Bronchial epithelial cell (primary cell): ENCODE data around the gene STK39. TPM values are rescaled to one million over a fixed set of nuclear protein-coding genes. Genes with fewer than 3 reads are reported as not detected.
A peak's percentile ranks its signal among the peaks of the same experiment; 100 is the strongest.

Source experiments
- DNase-seq: peaks from one replicate; pipeline ENCODE4 v3.0.0-alpha.2; 2010; ENCODE audit warnings: low read depth
- FAIRE-seq: peaks from 2 replicates; lab custom pipeline; 2011; peaks lifted over from hg19 to GRCh38; lab: Jason Lieb, UNC
- H3K27me3 ChIP-seq: 2 replicates; pipeline ENCODE4 v1.5.1; 2011; ENCODE audit warnings: low read length; ENCODE audit not compliant: control insufficient read depth, insufficient read depth
- H3K36me3 ChIP-seq: 2 replicates; pipeline ENCODE4 v1.5.1; 2011; ENCODE audit warnings: low read length; ENCODE audit not compliant: control insufficient read depth, insufficient read depth
- H3K4me3 ChIP-seq: 2 replicates; pipeline ENCODE4 v1.5.1; 2011; ENCODE audit warnings: mild to moderate bottlenecking, low read depth, low read length, control low read depth
- CTCF ChIP-seq: IDR thresholded peaks from 2 replicates; pipeline ENCODE4 v1.5.1; 2011; ENCODE audit warnings: mild to moderate bottlenecking, moderate library complexity, low read length, control low read depth, inconsistent platforms; ENCODE audit not compliant: insufficient read depth, severe bottlenecking
- total RNA-seq: library from RNA; depleted of rRNA; stranded (reverse); fragments of >200 nt; gene quantifications from 2 replicates; pipeline ENCODE4 v1.2.1, GENCODE V29; 2014

The STK39 gene
- total RNA-seq, 1 donor from 2014 or later: 20.3 TPM

- peak; percentile 64 for FAIRE-seq
- H3K27me3 ChIP-seq: no peaks in the 10 kb centered on the region
- no peak overlapping the region for H3K4me3 ChIP-seq
- peaks cover 1% of the 10 kb centered on the region for H3K36me3 ChIP-seq
- no peak for TF ChIP-seq CTCF
- DNase-seq: no peak
Observed at GRCh38 chr2:168056242-168056787, 191.1 kb downstream of the STK39 start.

- FAIRE-seq: no peak
Observed at GRCh38 chr2:168054657-168055056, 192.7 kb downstream of the STK39 start.

GRCh38 chr2:168053676-168054075 is 193.7 kb downstream of the STK39 start:
- Histone ChIP-seq H3K36me3 (no peaks in the 10 kb centered on the region), H3K4me3 (no peak overlapping the region), H3K27me3 (no peaks in the 10 kb centered on the region)
- no peak for TF ChIP-seq CTCF
- FAIRE-seq (no peak), DNase-seq (no peak)

More at GRCh38 chr2:168054657-168055056, 192.7 kb downstream of the STK39 start:
- Histone ChIP-seq H3K36me3 (peaks cover 1% of the 10 kb centered on the region), H3K4me3 (no peak overlapping the region), H3K27me3 (no peaks in the 10 kb centered on the region)
- TF ChIP-seq CTCF: no peak
- no peak for DNase-seq

GRCh38 chr2:168052773-168053172 is 194.6 kb downstream of the STK39 start:
- TF ChIP-seq CTCF: no peak
- Histone ChIP-seq H3K36me3 (no peaks in the 10 kb centered on the region), H3K27me3 (no peaks in the 10 kb centered on the region), H3K4me3 (no peak overlapping the region)
- no peak for FAIRE-seq
- no peak for DNase-seq

- no peaks in the 10 kb centered on the region for H3K36me3 ChIP-seq
- DNase-seq: no peak
- no peak for TF ChIP-seq CTCF
- FAIRE-seq: no peak
- H3K27me3 ChIP-seq: no peaks in the 10 kb centered on the region
- no peak overlapping the region for H3K4me3 ChIP-seq
Observed at GRCh38 chr2:168050377-168050776, 197.0 kb downstream of the STK39 start.

- peak; percentile 68 for FAIRE-seq
- H3K27me3 ChIP-seq: no peaks in the 10 kb centered on the region
- no peak for TF ChIP-seq CTCF
Observed at GRCh38 chr2:168049609-168050008, 197.8 kb downstream of the STK39 start.

More at GRCh38 chr2:168049609-168050008, 197.8 kb downstream of the STK39 start:
- DNase-seq: no peak
- H3K4me3 ChIP-seq: no peak overlapping the region
- no peaks in the 10 kb centered on the region for H3K36me3 ChIP-seq
